Caki2 (cell line): Measurements from ENCODE around the gene FBXW11. TPM values are rescaled to one million over a fixed set of nuclear protein-coding genes. Genes with fewer than 3 reads are reported as not detected.
"Not testable (repeated sequence)": the region's sequence is repeated elsewhere in the genome, so short reads cannot be mapped to it uniquely, and the experiment has no call there.

Experiments
- DNase-seq: peaks from one replicate; pipeline ENCODE4 v3.0.0-alpha.2; 2015; ENCODE audit warnings: low read depth
- in situ Hi-C: cut with HindIII; loops from 2 replicates; pipeline ENCODE4 v1.10.0; 2016; ENCODE audit warnings: low sequenced_read_pairs, low pct_unique_long_range_greater_than_20kb, mixed read lengths
- total RNA-seq: library from RNA; depleted of rRNA; stranded (reverse); fragments of >200 nt; shearing (Covaris generic); gene quantifications from 2 replicates; pipeline ENCODE4 v1.2.3, GENCODE V29; 2014; ENCODE audit warnings: low replicate concordance

FBXW11 gene
- total RNA-seq, 1 experiment from 2014 or later, result 51.2 TPM

DNA sequence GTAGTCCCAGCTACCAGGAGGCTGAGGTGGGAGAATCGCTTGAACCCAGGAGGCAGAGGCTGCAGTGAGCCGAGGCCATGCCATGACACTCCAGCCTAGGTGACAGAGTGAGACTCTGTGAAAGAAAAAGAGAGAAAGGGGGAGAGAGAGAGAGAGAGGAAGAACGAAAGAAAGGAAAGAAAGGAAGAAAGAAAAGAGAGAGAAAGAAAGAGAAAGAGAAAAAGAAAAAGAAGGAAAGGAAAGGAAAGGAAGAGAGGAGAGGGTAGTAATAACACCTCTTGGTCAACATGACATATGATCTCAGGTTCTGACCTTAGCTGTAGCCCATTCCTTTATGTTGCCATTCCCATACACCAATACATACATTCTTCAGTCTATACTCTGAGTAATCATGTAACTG lies 14.1 kb downstream of the FBXW11 start:
- in situ Hi-C loops, result no loop called here
- DNase-seq, result no peak

DNA sequence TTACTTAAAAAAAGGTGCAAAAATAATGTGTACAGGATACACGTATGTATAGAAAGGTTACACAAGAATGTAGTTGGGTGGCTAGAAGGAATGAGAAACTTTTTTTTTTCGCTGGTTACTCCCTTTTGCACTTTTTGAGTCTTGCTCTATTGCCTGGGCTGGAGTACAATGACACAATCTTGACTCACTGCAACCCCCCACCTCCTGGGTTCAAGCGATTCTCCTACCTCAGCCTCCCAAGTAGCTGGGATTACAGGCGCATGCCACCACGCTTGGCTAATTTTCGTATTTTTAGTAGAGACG lies 15.8 kb downstream of the FBXW11 start:
- in situ Hi-C loops, result no loop called here
- no peak for DNase-seq

DNA sequence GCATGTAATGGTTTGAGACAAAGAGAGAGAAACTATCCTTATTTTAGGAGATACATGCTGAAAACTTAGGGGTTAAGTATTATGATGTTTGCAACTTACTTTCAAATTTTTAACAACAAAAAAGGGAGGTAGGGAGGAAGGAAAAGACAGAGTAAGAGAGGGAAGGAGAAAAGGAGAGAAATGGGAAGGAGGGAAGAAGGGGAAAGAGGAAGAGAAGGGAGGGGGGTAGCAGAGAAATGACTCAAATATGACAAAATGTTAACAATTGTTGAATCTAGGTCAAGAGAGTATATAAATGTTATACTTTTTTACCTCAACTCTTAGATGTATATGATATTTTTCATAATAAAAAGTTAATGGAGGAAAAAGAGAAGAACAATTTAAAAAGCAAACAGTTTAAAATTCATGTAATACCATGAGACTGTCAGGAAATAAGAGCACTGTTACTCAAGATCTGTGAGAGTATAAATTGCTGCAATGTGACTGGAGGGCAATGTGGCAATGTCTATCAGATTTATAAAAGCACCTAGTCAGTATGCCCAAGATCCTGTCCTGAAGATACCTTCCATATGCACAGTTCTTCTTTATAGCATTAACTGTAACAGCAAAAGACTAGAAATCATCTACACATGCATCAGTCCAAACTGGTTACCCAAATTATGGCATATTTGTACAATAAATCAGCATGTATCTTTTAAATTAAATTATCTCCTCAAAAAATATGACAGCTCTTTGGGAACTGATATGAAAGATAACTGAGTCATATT lies 16.3 kb downstream of the FBXW11 start:
- in situ Hi-C loops, result no loop called here

DNA sequence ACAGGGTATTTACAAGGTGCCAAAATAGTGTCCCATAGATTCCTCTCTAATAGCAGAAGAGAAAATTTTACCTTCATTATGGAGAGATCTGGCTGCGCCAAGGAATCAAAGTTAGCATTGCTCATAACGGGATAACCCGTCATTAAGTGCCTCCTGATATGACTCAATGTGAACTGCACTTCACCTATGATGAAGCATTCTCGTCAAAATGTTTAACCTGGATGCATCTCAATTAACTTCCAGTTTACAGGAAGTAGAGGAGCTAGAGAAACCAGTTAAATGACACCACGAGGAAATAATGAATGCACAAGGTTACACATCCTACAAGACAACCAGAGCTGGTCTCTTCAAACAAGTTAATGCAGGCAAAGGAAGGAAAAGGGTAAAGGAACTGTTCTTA lies 17.2 kb downstream of the FBXW11 start:
- in situ Hi-C loops, result no loop called here

More for the DNA sequence above, 16.3 kb downstream of the FBXW11 start:
- DNase-seq, result no peak

DNA sequence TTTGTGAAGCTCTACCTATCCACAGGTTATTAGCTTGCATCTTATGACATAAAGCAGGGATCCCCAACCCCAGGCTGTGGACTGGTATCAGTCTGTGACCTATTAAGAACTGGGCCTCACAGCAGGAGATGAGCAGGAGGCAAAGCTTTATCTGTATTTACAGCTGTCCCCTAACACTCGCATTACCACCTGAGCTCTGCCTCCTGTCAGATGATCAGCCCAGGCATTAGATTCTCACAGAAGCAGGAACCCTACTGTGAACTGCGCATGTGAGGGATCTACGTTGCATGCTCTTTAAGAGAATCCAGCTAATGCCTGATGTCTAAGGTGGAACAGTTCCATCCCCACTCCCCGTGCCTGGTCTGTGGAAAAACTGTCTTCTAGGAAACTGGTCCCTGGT lies 19.7 kb downstream of the FBXW11 start:
- DNase-seq, result no peak
- in situ Hi-C loops, result no loop called here

More for the DNA sequence above, 17.2 kb downstream of the FBXW11 start:
- peak; percentile 55 for DNase-seq

- DNase-seq, result no peak
These were observed 21.6 kb downstream of the FBXW11 start for GRCh38 chr5:171984748-171985419.

DNA sequence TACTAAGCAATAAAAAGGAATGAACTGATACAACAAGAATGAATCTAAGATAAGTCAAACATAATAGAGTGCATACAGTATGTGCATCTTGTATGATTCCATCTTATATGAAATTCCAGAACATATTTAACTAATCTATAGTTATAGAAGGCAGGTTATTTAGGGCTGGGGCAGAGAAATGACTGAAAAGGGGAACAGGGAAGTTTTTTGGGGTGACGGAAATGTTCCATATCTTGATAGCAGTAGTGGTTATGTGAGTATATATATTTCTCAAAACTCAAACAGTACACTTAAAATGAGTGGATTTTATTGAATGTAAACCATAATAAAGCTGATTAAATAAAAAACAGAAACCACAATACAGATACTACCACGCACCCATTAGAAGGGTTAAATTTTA lies 24.6 kb downstream of the FBXW11 start:
- in situ Hi-C loops, result no loop called here
- no peak for DNase-seq

More at GRCh38 chr5:171984748-171985419, 21.6 kb downstream of the FBXW11 start:
- in situ Hi-C loops, result no loop called here

DNA sequence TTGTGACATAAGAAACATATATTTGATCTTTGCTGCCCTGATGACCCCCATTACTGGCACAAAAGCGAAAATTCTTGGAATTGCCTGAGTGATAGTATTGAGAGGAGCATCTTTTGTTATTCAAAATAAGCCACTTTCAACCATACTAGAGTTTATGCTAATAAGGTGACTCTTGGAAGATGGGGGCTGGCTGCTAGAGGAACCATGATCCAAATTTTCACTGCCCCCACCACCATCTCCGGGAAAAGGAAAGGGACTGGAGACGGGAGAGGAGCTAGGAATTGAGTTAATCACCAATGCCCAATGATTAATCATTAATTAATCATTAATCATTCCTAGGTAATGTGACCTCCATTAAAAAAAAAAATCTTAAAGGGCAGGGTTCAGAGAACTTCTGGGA lies 25.6 kb downstream of the FBXW11 start:
- in situ Hi-C loops, result no loop called here
- peak; percentile 29 for DNase-seq

DNA sequence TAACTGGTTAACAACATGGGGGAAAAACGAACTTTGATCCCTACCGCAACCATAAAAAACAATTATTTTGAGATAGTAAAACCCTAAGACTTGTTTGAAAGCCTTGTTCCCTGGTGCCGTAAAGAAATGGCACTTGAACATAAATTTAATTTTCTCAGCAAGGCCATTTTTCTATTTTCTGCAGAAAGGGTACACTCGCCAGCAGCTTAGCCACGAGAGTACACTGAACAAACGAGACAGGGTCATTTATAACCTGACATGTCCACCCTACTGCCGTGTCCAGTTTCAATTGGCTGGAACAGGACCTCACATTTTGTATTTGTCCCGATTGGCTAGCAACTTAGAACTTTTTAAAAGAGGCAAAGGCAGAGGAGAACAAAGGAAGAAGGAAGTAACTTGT lies 26.8 kb downstream of the FBXW11 start:
- in situ Hi-C loops, result no loop called here
- no peak for DNase-seq

GRCh38 chr5:171978519-171978918 lies 27.9 kb downstream of the FBXW11 start:
- no peak for DNase-seq
- in situ Hi-C loops, result no loop called here

DNA sequence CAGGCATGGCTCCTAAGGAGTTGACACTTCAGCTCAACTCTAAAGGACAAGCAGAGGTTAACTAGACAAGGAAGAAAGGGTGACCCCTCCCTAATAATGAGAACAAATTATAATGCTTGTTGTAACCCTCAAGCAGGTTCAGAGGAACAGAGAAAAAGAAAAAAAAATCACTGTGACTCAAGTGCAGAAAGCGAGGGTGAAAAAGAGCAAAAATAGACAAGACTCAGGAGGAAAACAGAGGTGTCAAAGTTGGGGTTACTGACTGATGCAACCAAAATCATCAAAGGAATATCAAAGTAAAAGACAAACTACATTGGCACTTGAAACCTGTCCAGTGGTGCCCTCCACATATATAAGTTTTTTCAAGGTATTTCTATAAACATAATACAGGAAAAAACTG lies 28.4 kb downstream of the FBXW11 start:
- DNase-seq, result no peak
- in situ Hi-C loops, result no loop called here

DNA sequence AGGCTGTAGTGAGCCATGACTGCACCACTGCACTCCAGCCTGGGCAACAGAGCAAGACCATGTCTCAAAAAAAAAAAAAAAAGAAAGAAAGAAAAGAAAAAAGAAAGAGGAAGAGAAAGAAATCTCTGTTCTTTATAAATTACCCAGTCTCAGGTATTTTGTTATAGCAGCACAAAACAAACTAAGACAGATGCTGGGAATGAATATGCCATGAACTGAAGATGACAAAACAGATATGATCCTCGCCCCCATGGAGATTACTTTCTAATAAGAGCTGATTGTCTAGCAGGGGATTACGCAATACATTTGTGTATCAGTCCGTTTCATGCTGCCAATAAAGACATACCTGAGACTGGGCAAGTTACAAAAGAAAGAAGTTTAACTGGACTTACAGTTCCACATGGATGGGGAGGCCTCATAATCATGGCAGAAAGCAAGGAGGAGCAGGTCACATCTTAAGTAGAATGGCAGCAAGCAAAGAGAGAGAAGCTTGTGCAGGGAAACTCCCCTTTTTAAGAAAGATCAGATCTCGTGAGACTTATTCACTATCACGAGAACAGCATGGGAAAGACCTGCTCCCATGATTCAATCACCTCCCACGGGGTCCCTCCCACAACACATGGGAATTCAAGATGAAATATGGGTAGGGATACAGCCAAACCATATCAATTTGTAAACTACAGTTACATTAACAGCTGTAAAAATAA lies 29.0 kb downstream of the FBXW11 start:
- DNase-seq, in situ Hi-C loops: not testable (repeated sequence)

GRCh38 chr5:171975877-171976667 lies 30.4 kb downstream of the FBXW11 start:
- in situ Hi-C loops, result no loop called here
- DNase-seq, result no peak

- no peak for DNase-seq
- in situ Hi-C loops, result no loop called here
These were observed 31.1 kb downstream of the FBXW11 start for GRCh38 chr5:171975262-171975876.

- DNase-seq, result no peak
- in situ Hi-C loops, result no loop called here
These were observed 35.6 kb downstream of the FBXW11 start for GRCh38 chr5:171970826-171971225.

DNA sequence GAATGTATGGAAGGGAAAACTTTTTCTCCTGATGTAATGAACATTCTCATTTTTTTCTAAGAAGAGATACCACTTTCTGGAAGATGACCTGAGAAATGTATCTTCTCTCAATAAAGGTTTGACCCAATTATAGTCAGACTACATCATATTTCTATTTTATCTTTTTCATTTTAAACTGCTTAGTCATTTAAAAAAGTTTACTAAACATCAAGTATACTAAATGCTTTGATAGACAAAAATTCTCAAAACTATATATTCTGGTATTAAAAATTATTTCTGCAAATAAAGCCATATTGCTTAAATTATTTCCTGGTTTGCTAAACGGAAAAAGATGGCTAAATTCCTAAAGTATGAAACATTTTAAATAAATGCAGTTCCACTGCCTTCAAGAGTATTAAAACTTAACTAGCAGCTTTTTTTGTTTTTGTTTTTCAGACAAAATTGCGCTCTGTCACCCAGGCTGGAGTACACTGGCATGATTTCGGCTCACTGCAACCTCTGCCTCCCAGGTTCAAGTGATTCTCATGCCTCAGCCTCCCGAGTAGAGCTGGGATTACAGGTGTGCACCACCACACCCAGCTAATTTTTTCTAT lies 37.1 kb downstream of the FBXW11 start:
- in situ Hi-C loops, result no loop called here
- DNase-seq, result no peak

DNA sequence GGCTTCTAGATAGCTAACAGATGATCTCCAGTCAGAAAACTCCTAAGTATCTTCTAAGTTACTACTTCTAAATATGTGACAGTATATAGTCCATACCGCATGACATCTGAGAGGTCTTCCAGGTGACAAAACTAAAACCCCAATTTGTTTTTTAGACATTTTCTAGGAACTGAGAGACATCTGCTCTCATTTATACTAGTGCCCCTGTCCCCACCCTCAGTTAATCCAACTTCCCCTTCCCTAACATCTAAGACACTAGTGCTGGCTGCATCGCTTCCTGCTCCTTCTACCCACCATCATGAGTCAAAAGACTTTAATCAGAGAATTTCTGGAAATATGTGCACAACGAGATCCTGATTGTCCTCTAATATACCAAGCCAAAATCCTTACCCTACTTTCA lies 37.9 kb downstream of the FBXW11 start:
- DNase-seq, result no peak
- in situ Hi-C loops, result no loop called here

DNA sequence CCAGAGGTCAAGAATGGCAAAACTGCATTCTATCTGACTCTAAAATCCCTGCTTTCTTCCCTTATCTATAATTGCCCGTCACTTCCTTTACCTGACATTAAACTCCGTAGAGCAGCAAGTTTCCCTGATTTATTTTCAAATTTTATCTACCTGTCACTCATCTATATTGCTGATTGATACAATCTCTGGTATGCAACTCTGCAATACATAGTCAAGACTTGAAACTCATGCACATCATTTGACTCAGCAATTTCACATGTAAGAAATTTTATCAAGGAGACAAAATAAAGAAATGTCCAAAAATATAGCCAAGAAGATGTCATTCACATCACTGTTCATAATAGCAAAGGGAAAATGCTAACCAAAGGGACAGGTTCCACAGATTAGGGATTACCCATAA lies 39.5 kb downstream of the FBXW11 start:
- no peak for DNase-seq
- in situ Hi-C loops, result no loop called here
